Lung (tissue), 12 donors: ENCODE measurements around the gene MNX1. TPM values are rescaled to one million over a fixed set of nuclear protein-coding genes. Genes with fewer than 3 reads are reported as not detected.
A peak's percentile ranks its signal among the peaks of the same experiment; 100 is the strongest.

ENCODE experiments used
- ATAC-seq: fragments of 200-7000 bp; cut with Tn5 transposase; one replicate; pipeline ENCODE4 v1.9.1; 2020; ENCODE audit warnings: moderate number of reproducible peaks; ENCODE audit not compliant: insufficient read depth, low FRiP score
- DNase-seq, 3 donors: peaks; one replicate each; pipeline ENCODE4 v3.0.0-alpha.2; 2013 to 2017
- H3K27ac ChIP-seq, 2 donors: one replicate each; pipeline ENCODE4 v1.5.1; 2013; ENCODE audit warnings: mild to moderate bottlenecking in 2 of 2, moderate library complexity in 2 of 2, control low read depth in 1 of 2, inconsistent platforms in 1 of 2, low read depth in 1 of 2, low read length in 1 of 2
- H3K27me3 ChIP-seq, 3 donors: one replicate each; pipeline ENCODE4 v1.5.1; 2013; ENCODE audit warnings: low read length in 2 of 3; ENCODE audit not compliant: control insufficient read depth in 3 of 3, insufficient read depth in 3 of 3
- H3K36me3 ChIP-seq, 4 donors: one replicate each; pipeline ENCODE4 v1.5.1; 2013; ENCODE audit warnings: low read length in 4 of 4, mild to moderate bottlenecking in 1 of 4, moderate library complexity in 1 of 4; ENCODE audit not compliant: control insufficient read depth in 4 of 4, insufficient read depth in 4 of 4
- H3K4me1 ChIP-seq, 5 donors: one replicate each; pipeline ENCODE4 v1.5.1; 2013; ENCODE audit warnings: low read length in 5 of 5, mild to moderate bottlenecking in 2 of 5, moderate library complexity in 1 of 5; ENCODE audit not compliant: control insufficient read depth in 5 of 5, insufficient read depth in 5 of 5
- H3K4me3 ChIP-seq: one replicate; pipeline ENCODE4 v1.5.1; 2013; ENCODE audit warnings: mild to moderate bottlenecking, control low read depth, moderate library complexity
- H3K9ac ChIP-seq, 2 donors: one replicate each; pipeline ENCODE4 v1.5.1; 2013; ENCODE audit warnings: low read length in 2 of 2, control low read depth in 1 of 2; ENCODE audit not compliant: insufficient read depth in 1 of 2
- H3K9me3 ChIP-seq, 4 donors: one replicate each; pipeline ENCODE4 v1.5.1; 2013; ENCODE audit warnings: low read length in 3 of 4, mild to moderate bottlenecking in 1 of 4, moderate library complexity in 1 of 4; ENCODE audit not compliant: control insufficient read depth in 4 of 4, insufficient read depth in 3 of 4
- CTCF ChIP-seq: IDR thresholded peaks from 2 replicates; pipeline ENCODE4 v1.5.1; 2012; ENCODE audit warnings: mild to moderate bottlenecking; ENCODE audit errors: control extremely low read depth, extremely low read depth
- WGBS, 2 donors: extraction: QIAGEN DNeasy Blood & Tissue Kit; methylation state at CpG; one replicate each; pipeline ENCODE4 v1.1.7; 2013; 5-methylcytosine and 5-hydroxymethylcytosine counted together
- polyA plus RNA-seq, 2 donors: library from polyadenylated mRNA; stranded (reverse); fragments of 200-250 nt; gene quantifications; one replicate each; pipeline ENCODE4 v1.2.1, GENCODE V29; 2013
- total RNA-seq, 2 donors: library from RNA; depleted of rRNA in 1 of 2; stranded (reverse); fragments of >200 nt in 1 of 2; gene quantifications; one replicate each; pipeline ENCODE4 v1.2.1, GENCODE V29; 2014 to 2021
- donor health status: control.
- donor health status: control.
- donor health status: Bipolar disorder and iron deficiency.
- donor health status: healthy.
- donor health status: DM: yes; HTN: yes; CAD: no.

The MNX1 gene
- total and polyA plus RNA-seq, 4 donors = 0.10 to 1.4 TPM; not detected in 2

GRCh38 chr7:157002819-157003421, 7.5 kb downstream of the MNX1 start:
- no peak for ATAC-seq
- no peak for TF ChIP-seq CTCF
- Histone ChIP-seq H3K9me3 (peaks cover 0 to 4% (median 0%) of the 10 kb centered on the region in 4 donors), H3K9ac (no peak overlapping the region), H3K27me3 (peaks cover 23 to 80% (median 67%) of the 10 kb centered on the region in 3 donors), H3K4me3 (no peak overlapping the region), H3K4me1 (peaks cover 0 to 15% (median 4%) of the 10 kb centered on the region in 5 donors), H3K27ac (no peak overlapping the region), H3K36me3 (no peaks in the 10 kb centered on the region)
- WGBS, 2 donors = 7 to 9% methylated on average over 47 of the region's 47 CpGs
- DNase-seq = peak in 1 of 3 donors; percentile 10

- DNase-seq (peak in 1 of 3 donors; percentile 12), ATAC-seq (no peak)
- Histone ChIP-seq H3K27ac (no peak overlapping the region), H3K9me3 (peaks cover 0 to 4% (median 0%) of the 10 kb centered on the region in 4 donors), H3K4me1 (peaks cover 0 to 15% (median 4%) of the 10 kb centered on the region in 5 donors), H3K9ac (no peak overlapping the region), H3K27me3 (peaks cover 23 to 80% (median 63%) of the 10 kb centered on the region in 3 donors), H3K4me3 (no peak overlapping the region), H3K36me3 (no peaks in the 10 kb centered on the region)
- no peak for TF ChIP-seq CTCF
- WGBS, 2 donors = 8 to 10% methylated on average over 30 to 32 of the region's 32 CpGs
These were observed 8.3 kb downstream of the MNX1 start for GRCh38 chr7:157001920-157002818.

GRCh38 chr7:157000741-157001653, 9.5 kb downstream of the MNX1 start:
- H3K4me1 ChIP-seq = peaks cover 0 to 15% (median 4%) of the 10 kb centered on the region in 5 donors
- H3K9ac ChIP-seq = no peak overlapping the region
- ATAC-seq (no peak), DNase-seq (peak in 1 of 3 donors; percentile 10)
- WGBS, 2 donors = 16% methylated on average over 25 of the region's 25 CpGs
- H3K9me3 ChIP-seq = peaks cover 0 to 4% (median 0%) of the 10 kb centered on the region in 4 donors
- H3K27me3 ChIP-seq = peaks cover 14 to 78% (median 53%) of the 10 kb centered on the region in 3 donors
- H3K4me3 ChIP-seq = no peak overlapping the region
- TF ChIP-seq CTCF = no peak
- no peaks in the 10 kb centered on the region for H3K36me3 ChIP-seq
- H3K27ac ChIP-seq = no peak overlapping the region
